CD4-positive, alpha-beta T cell treated with Interleukin-15 for 1 hour (primary cell): ENCODE data around the gene ENAH.
A peak's percentile ranks its signal among the peaks of the same experiment; 100 is the strongest.
"Not testable (repeated sequence)": the region's sequence is repeated elsewhere in the genome, so short reads cannot be mapped to it uniquely, and the experiment has no call there.

Experiments used
- DNase-seq: peaks from one replicate; pipeline ENCODE4 v3.0.0-alpha.2; 2020

The ENAH gene

GRCh38 chr1:225652729-225653462 lies at the start of gene ENAH:
TSS of gene ENAH (minus strand) at chr1:225653123. CDS start at chr1:225652690, 433 bp downstream.
- peak; percentile 29 for DNase-seq

GRCh38 chr1:225700889-225701465 lies 48.1 kb upstream of the ENAH start:
- no peak for DNase-seq

GRCh38 chr1:225700164-225700821 lies 47.4 kb upstream of the ENAH start:
- DNase-seq: no peak

GRCh38 chr1:225699336-225699735 lies 46.4 kb upstream of the ENAH start:
- no peak for DNase-seq

GRCh38 chr1:225698194-225698593 lies 45.3 kb upstream of the ENAH start:
- not testable (repeated sequence) for DNase-seq

GRCh38 chr1:225697428-225697827 lies 44.5 kb upstream of the ENAH start:
- DNase-seq: no peak

- DNase-seq: no peak
Observed at GRCh38 chr1:225695578-225696337, 42.8 kb upstream of the ENAH start.

GRCh38 chr1:225694151-225694603 lies 41.3 kb upstream of the ENAH start:
- DNase-seq: no peak

- not testable (repeated sequence) for DNase-seq
Observed at GRCh38 chr1:225693697-225694096, 40.8 kb upstream of the ENAH start.

GRCh38 chr1:225693085-225693696 lies 40.3 kb upstream of the ENAH start:
- DNase-seq: no peak

- DNase-seq: no peak
Observed at GRCh38 chr1:225692517-225692879, 39.6 kb upstream of the ENAH start.

- DNase-seq: no peak
Observed at GRCh38 chr1:225691861-225692516, 39.1 kb upstream of the ENAH start.

- no peak for DNase-seq
Observed at GRCh38 chr1:225691377-225691776, 38.5 kb upstream of the ENAH start.

- DNase-seq: no peak
Observed at GRCh38 chr1:225689882-225690459, 37.0 kb upstream of the ENAH start.

- no peak for DNase-seq
Observed at GRCh38 chr1:225688345-225688744, 35.4 kb upstream of the ENAH start.

GRCh38 chr1:225685476-225686176 lies 32.7 kb upstream of the ENAH start:
- no peak for DNase-seq

- DNase-seq: no peak
Observed at GRCh38 chr1:225684741-225685140, 31.8 kb upstream of the ENAH start.

GRCh38 chr1:225681231-225681630 lies 28.3 kb upstream of the ENAH start:
- DNase-seq: no peak

GRCh38 chr1:225678545-225678944 lies 25.6 kb upstream of the ENAH start:
- DNase-seq: no peak

- no peak for DNase-seq
Observed at GRCh38 chr1:225677350-225678124, 24.6 kb upstream of the ENAH start.
